ENCODE data around the gene ATAD3A. TPM values are rescaled to one million over a fixed set of nuclear protein-coding genes. Genes with fewer than 3 reads are reported as not detected.

ATAD3A gene
- total RNA-seq, 2 donors from 2014 or later, result 19.6 to 74.0 TPM

DNA sequence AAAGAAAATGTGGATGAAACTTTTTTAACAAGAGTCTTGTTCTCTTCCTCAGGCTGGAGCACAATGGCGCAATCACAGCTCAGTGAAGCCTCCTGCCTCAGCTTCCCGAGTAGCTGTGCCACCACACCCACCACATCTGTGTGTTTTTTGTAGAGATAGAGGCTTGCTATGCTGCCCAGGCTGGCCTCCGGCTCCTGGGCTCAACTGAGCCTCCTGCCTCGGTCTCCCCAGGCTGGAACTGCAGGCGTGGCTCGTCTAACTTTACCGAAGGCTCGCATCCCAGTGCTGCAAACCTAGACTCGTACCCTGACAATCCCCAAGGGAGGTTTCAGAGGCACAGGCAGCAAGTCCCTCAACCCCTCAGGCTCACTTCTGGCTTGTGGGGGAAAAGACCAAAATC is 48.2 kb downstream of the ATAD3A start:
- intact Hi-C loops (cut with DNase I), result no loop called here
- H3K36me3 ChIP-seq, result peaks cover 13% of the 10 kb centered on the region
- H3K27ac ChIP-seq, result no peak overlapping the region

GRCh38 chr1:1561801-1562470 is 50.0 kb downstream of the ATAD3A start:
- H3K9ac ChIP-seq (ENCODE audit: low read depth in 2 of 2, low read length in 2 of 2), result no peak overlapping the region
- no peaks in the 10 kb centered on the region for H3K4me1 ChIP-seq
- no peaks in the 10 kb centered on the region for H3K9me3 ChIP-seq
- DNase-seq, result no peak
- no peak overlapping the region for H3K4me3 ChIP-seq
- no peak overlapping the region for H3K27ac ChIP-seq
- H3K27me3 ChIP-seq, result no peaks in the 10 kb centered on the region
- H3K36me3 ChIP-seq, result peaks cover 13% of the 10 kb centered on the region
- intact Hi-C loops (cut with DNase I), result no loop called here
- TF ChIP-seq CTCF (IDR thresholded peaks at IDR 0.05), result no peak

More for the DNA sequence above, 48.2 kb downstream of the ATAD3A start:
- Histone ChIP-seq H3K9me3 (no peaks in the 10 kb centered on the region), H3K4me1 (no peaks in the 10 kb centered on the region), H3K9ac (ENCODE audit: low read depth in 2 of 2, low read length in 2 of 2) (no peak overlapping the region), H3K27me3 (no peaks in the 10 kb centered on the region), H3K4me3 (no peak overlapping the region)
- TF ChIP-seq CTCF (IDR thresholded peaks at IDR 0.05), result no peak
- no peak for DNase-seq

GRCh38 chr1:1562556-1563195 is 50.7 kb downstream of the ATAD3A start:
- no peak for DNase-seq
- intact Hi-C loops (cut with DNase I), result no loop called here

DNA sequence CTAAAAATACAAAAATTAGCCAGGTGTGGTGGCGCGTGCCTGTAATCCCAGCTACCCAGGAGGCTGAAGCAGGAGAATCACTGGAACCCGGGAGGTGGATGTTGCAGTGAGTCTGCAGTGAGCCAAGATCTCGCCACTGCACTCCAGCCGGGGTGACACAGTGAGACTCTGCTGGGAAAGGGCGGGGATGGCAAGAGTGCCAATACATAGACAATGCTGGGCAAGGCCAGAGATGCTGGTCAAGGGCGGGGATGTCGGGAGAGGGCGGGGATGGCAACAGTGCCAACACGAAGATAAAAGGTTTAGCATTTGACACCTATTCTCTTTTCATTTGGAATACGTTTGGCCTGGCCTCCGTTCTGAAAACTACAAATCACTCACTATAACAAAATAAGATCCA is 51.7 kb downstream of the ATAD3A start:
- H3K4me1 ChIP-seq, result no peaks in the 10 kb centered on the region
- H3K27me3 ChIP-seq, result no peaks in the 10 kb centered on the region
- H3K9me3 ChIP-seq, result no peaks in the 10 kb centered on the region
- H3K9ac ChIP-seq (ENCODE audit: low read depth in 2 of 2, low read length in 2 of 2), result no peak overlapping the region
- peaks cover 13% of the 10 kb centered on the region for H3K36me3 ChIP-seq
- intact Hi-C loops (cut with DNase I), result no loop called here
- no peak for DNase-seq
- no peak overlapping the region for H3K27ac ChIP-seq
- H3K4me3 ChIP-seq, result no peak overlapping the region
- no peak for TF ChIP-seq CTCF (IDR thresholded peaks at IDR 0.05)

More at GRCh38 chr1:1562556-1563195, 50.7 kb downstream of the ATAD3A start:
- no peak overlapping the region for H3K4me3 ChIP-seq
- H3K36me3 ChIP-seq, result peaks cover 13% of the 10 kb centered on the region
- no peaks in the 10 kb centered on the region for H3K27me3 ChIP-seq
- H3K9me3 ChIP-seq, result no peaks in the 10 kb centered on the region
- no peak for TF ChIP-seq CTCF (IDR thresholded peaks at IDR 0.05)
- no peaks in the 10 kb centered on the region for H3K4me1 ChIP-seq
- H3K9ac ChIP-seq (ENCODE audit: low read depth in 2 of 2, low read length in 2 of 2), result no peak overlapping the region
- H3K27ac ChIP-seq, result no peak overlapping the region

GRCh38 chr1:1564268-1564667 is 52.3 kb downstream of the ATAD3A start:
- intact Hi-C loops (cut with DNase I), result no loop called here
- no peak for TF ChIP-seq CTCF (IDR thresholded peaks at IDR 0.05)
- no peak overlapping the region for H3K27ac ChIP-seq

More at GRCh38 chr1:1564268-1564667, 52.3 kb downstream of the ATAD3A start:
- no peaks in the 10 kb centered on the region for H3K4me1 ChIP-seq
- no peaks in the 10 kb centered on the region for H3K27me3 ChIP-seq
- peaks cover 13% of the 10 kb centered on the region for H3K36me3 ChIP-seq
- H3K9me3 ChIP-seq, result no peaks in the 10 kb centered on the region
- no peak overlapping the region for H3K4me3 ChIP-seq
- DNase-seq, result no peak
- H3K9ac ChIP-seq (ENCODE audit: low read depth in 2 of 2, low read length in 2 of 2), result no peak overlapping the region
